HCT116 (cell line): ENCODE results near the gene SYCP2. TPM values are rescaled to one million over a fixed set of nuclear protein-coding genes. Genes with fewer than 3 reads are reported as not detected.

ENCODE experiments used
- ATAC-seq: fragments of 200-7000 bp; cut with Tn5 transposase; 2 replicates; pipeline ENCODE4 v1.9.1; 2020; ENCODE audit warnings: mild to moderate bottlenecking, moderate library complexity
- BruUV-seq: library from RNA; stranded (reverse); fragments of 400-500 nt; replicated peaks from 2 replicates; lab custom pipeline; 2021; lab: Mats Ljungman, UMichigan
- CTCF ChIA-PET: fragments of 300-600 bp; sonication (Branson Sonifier 250); formaldehyde crosslinking; loops from one replicate; lab custom pipeline; 2021; ENCODE audit warnings: antibody characterized with exemption; lab: Charles Lee
- POLR2A ChIA-PET: fragments of 300-600, 350-600 bp; sonication (Branson Sonifier 250); formaldehyde crosslinking; loops from one replicate; lab custom pipeline; 2021; ENCODE audit warnings: antibody characterized with exemption; lab: Charles Lee
- RAD21 ChIA-PET, 2 experiments: fragments of 300-600 bp; sonication (Branson Sonifier 250); formaldehyde crosslinking; loops; one replicate each; lab custom pipeline; 2023; ENCODE audit warnings: low total read pairs in 2 of 2; ENCODE audit not compliant: uncharacterized antibody in 2 of 2, unreplicated experiment in 2 of 2, low non-redundant PET in 1 of 2; lab: Charles Lee
- DNase-seq: peaks from one replicate; pipeline ENCODE4 v3.0.0-alpha.2; 2010; ENCODE audit warnings: low read depth, low spot score
- H2AFZ ChIP-seq: fragments of 200-600 bp; shearing (Covaris generic), sonication (generic); 2 replicates; pipeline ENCODE4 v1.6.1; 2017; ENCODE audit warnings: low read depth, mixed run types, mixed read lengths, antibody characterized with exemption, low read length; ENCODE audit not compliant: poor library complexity, severe bottlenecking
- H3K27ac ChIP-seq: 2 replicates; pipeline ENCODE4 v1.5.1; 2012; ENCODE audit warnings: low read depth, low read length
- H3K27me3 ChIP-seq: fragments of 200-600 bp; sonication (generic); 2 replicates; pipeline ENCODE4 v1.6.1; 2016; ENCODE audit warnings: mixed run types, low read length, mixed read lengths; ENCODE audit not compliant: insufficient read depth
- H3K36me3 ChIP-seq, 2 experiments: fragments of 200-500 bp in 1 of 2; fragments of 200-600 bp in 1 of 2; sonication (Bioruptor generic) in 1 of 2; sonication (generic) in 1 of 2; 2 replicates each; pipeline versions ENCODE4 v1.5.1 to v1.6.1; 2014 to 2016; ENCODE audit warnings: low read length in 2 of 2, inconsistent platforms in 1 of 2, mixed read lengths in 1 of 2, mixed run types in 1 of 2; ENCODE audit not compliant: insufficient read depth in 2 of 2, control insufficient read depth in 1 of 2
- H3K4me1 ChIP-seq, 2 experiments: fragments of 200-600 bp in 1 of 2; sonication (generic) in 1 of 2; 2 replicates each; pipeline versions ENCODE4 v1.5.1 to v1.6.1; 2012 to 2017; ENCODE audit warnings: low read length in 2 of 2, inconsistent platforms in 1 of 2, mild to moderate bottlenecking in 1 of 2, mixed read lengths in 1 of 2, mixed run types in 1 of 2, moderate library complexity in 1 of 2; ENCODE audit not compliant: insufficient read depth in 2 of 2, control insufficient read depth in 1 of 2
- H3K4me2 ChIP-seq: fragments of 200-600 bp; sonication (generic); 2 replicates; pipeline ENCODE4 v1.6.1; 2017; ENCODE audit warnings: mixed run types, low read length, mixed read lengths
- H3K4me3 ChIP-seq, 2 experiments: fragments of 200-600 bp in 1 of 2; sonication (generic) in 1 of 2; replicated peaks in 1 of 2; 2 replicates each; pipeline ENCODE4 v1.5.1; 2011 to 2016; ENCODE audit warnings: low read length in 2 of 2, control low read depth in 1 of 2, low read depth in 1 of 2, mild to moderate bottlenecking in 1 of 2, mixed read lengths in 1 of 2, mixed run types in 1 of 2
- H3K79me2 ChIP-seq: fragments of 200-600 bp; sonication (generic); 2 replicates; pipeline ENCODE4 v1.6.1; 2017; ENCODE audit warnings: mild to moderate bottlenecking, mixed run types, low read length, moderate library complexity, mixed read lengths; ENCODE audit not compliant: insufficient read depth
- H3K9ac ChIP-seq: fragments of 200-600 bp; sonication (generic); 2 replicates; pipeline ENCODE4 v1.6.1; 2016; ENCODE audit warnings: low read length, mixed read lengths
- H3K9me2 ChIP-seq: fragments of 200-600 bp; sonication (generic), shearing (Covaris generic); 2 replicates; pipeline ENCODE4 v1.6.1; 2017; ENCODE audit warnings: mixed run types, mild to moderate bottlenecking, moderate library complexity; ENCODE audit not compliant: insufficient read depth
- H3K9me3 ChIP-seq, 2 experiments: fragments of 200-500 bp in 1 of 2; fragments of 200-600 bp in 1 of 2; sonication (Bioruptor generic) in 1 of 2; sonication (generic) in 1 of 2; 2 replicates each; pipeline ENCODE4 v1.6.1; 2014 to 2017; ENCODE audit warnings: low read length in 2 of 2, mixed read lengths in 2 of 2, inconsistent platforms in 1 of 2, low read depth in 1 of 2, mild to moderate bottlenecking in 1 of 2, mixed run types in 1 of 2, moderate library complexity in 1 of 2; ENCODE audit not compliant: control insufficient read depth in 1 of 2, insufficient read depth in 1 of 2
- H4K20me1 ChIP-seq: fragments of 200-600 bp; sonication (generic), shearing (Covaris generic); 2 replicates; pipeline ENCODE4 v1.6.1; 2017; ENCODE audit warnings: mixed run types, mild to moderate bottlenecking, moderate library complexity; ENCODE audit not compliant: insufficient read depth
- EGR1 ChIP-seq: IDR thresholded peaks from 2 replicates; pipeline ENCODE4 v1.6.1; 2012; ENCODE audit warnings: low read depth
- RAD21 ChIP-seq: IDR thresholded peaks from 2 replicates; pipeline ENCODE4 v1.6.1; 2012; ENCODE audit warnings: low read depth, mild to moderate bottlenecking
- SRF ChIP-seq: IDR thresholded peaks from 2 replicates; pipeline ENCODE4 v1.6.1; 2012; ENCODE audit warnings: low read depth
- intact Hi-C: fragments of 100-400 bp; cut with micrococcal nuclease; formaldehyde crosslinking; loops from 2 replicates; pipeline ENCODE4 v1.10.0; 2022
- total RNA-seq: library from RNA; stranded (reverse); gene quantifications from one replicate; pipeline ENCODE4 v1.2.1, GENCODE V29; 2021; ENCODE audit not compliant: unreplicated experiment
- TF ChIP-seq, protein P1 (sequence below): IDR thresholded peaks from 2 replicates; pipeline ENCODE4 v1.6.1; 2012; ENCODE audit warnings: low read depth
- TF ChIP-seq, protein P2 (sequence below): IDR thresholded peaks from 2 replicates; pipeline ENCODE4 v1.6.1; 2012
- TF ChIP-seq, protein P3 (sequence below): IDR thresholded peaks from 2 replicates; pipeline ENCODE4 v1.6.1; 2011; ENCODE audit warnings: mild to moderate bottlenecking, low read length, moderate library complexity; ENCODE audit not compliant: insufficient replicate concordance; ENCODE audit errors: extremely low read depth

SYCP2 gene
- total RNA-seq, 1 experiment from 2014 or later = 0.59 TPM

DNA sequence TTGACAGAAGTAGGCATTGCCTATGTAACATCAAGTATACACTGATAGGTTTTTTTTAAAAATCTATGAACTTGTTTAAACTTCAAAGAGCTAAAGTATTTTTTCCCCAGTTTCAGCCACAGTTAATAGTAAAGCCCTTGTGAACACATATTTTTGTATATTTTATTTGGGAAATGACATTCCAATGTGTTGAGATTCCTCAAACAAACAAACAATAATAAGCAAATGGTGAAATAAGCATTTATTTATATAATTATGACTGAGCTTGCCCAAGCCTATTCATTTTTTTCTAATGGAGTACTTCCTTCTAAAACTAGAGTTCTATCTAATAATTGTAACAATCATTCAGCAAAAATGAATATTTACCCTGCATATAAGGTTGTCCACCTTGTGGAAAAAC is 12.5 kb downstream of the SYCP2 start:
- H3K4me2 ChIP-seq = no peak overlapping the region
- no peak overlapping the region for H3K4me3 ChIP-seq
- H3K27ac ChIP-seq = no peak overlapping the region
- no peaks in the 10 kb centered on the region for H4K20me1 ChIP-seq
- no peaks in the 10 kb centered on the region for H3K9me3 ChIP-seq
- POLR2A ChIA-PET = no interaction called here
- no peaks in the 10 kb centered on the region; a peak in 1 of 4 replicates for H3K4me1 ChIP-seq
- RAD21 ChIA-PET = no interaction called here
- no peak for ATAC-seq
- no peaks in the 10 kb centered on the region for H3K36me3 ChIP-seq
- CTCF ChIA-PET = interaction anchor here (0.7 to 0.9 kb wide), 2 partner anchors 13 to 71 kb away, joined by 4 to 5 read pairs; no protein-coding TSS in a partner anchor
- H2AFZ ChIP-seq = no peak overlapping the region
- no TSS peak for BruUV-seq
- H3K27me3 ChIP-seq = peaks cover 28% of the 10 kb centered on the region
- DNase-seq = no peak
- intact Hi-C loops = loop anchor here (5.0 kb wide), 1 partner anchor 59 kb away; no protein-coding TSS in a partner anchor
- no peaks in the 10 kb centered on the region for H3K9me2 ChIP-seq
- no peaks in the 10 kb centered on the region for H3K79me2 ChIP-seq
- TF ChIP-seq, protein P1, sequence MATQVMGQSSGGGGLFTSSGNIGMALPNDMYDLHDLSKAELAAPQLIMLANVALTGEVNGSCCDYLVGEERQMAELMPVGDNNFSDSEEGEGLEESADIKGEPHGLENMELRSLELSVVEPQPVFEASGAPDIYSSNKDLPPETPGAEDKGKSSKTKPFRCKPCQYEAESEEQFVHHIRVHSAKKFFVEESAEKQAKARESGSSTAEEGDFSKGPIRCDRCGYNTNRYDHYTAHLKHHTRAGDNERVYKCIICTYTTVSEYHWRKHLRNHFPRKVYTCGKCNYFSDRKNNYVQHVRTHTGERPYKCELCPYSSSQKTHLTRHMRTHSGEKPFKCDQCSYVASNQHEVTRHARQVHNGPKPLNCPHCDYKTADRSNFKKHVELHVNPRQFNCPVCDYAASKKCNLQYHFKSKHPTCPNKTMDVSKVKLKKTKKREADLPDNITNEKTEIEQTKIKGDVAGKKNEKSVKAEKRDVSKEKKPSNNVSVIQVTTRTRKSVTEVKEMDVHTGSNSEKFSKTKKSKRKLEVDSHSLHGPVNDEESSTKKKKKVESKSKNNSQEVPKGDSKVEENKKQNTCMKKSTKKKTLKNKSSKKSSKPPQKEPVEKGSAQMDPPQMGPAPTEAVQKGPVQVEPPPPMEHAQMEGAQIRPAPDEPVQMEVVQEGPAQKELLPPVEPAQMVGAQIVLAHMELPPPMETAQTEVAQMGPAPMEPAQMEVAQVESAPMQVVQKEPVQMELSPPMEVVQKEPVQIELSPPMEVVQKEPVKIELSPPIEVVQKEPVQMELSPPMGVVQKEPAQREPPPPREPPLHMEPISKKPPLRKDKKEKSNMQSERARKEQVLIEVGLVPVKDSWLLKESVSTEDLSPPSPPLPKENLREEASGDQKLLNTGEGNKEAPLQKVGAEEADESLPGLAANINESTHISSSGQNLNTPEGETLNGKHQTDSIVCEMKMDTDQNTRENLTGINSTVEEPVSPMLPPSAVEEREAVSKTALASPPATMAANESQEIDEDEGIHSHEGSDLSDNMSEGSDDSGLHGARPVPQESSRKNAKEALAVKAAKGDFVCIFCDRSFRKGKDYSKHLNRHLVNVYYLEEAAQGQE = no peak
- TF ChIP-seq RAD21 (no peak), EGR1 (no peak), SRF (no peak)
- TF ChIP-seq, protein P2, sequence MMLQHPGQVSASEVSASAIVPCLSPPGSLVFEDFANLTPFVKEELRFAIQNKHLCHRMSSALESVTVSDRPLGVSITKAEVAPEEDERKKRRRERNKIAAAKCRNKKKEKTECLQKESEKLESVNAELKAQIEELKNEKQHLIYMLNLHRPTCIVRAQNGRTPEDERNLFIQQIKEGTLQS = no peak
- TF ChIP-seq, protein P3, sequence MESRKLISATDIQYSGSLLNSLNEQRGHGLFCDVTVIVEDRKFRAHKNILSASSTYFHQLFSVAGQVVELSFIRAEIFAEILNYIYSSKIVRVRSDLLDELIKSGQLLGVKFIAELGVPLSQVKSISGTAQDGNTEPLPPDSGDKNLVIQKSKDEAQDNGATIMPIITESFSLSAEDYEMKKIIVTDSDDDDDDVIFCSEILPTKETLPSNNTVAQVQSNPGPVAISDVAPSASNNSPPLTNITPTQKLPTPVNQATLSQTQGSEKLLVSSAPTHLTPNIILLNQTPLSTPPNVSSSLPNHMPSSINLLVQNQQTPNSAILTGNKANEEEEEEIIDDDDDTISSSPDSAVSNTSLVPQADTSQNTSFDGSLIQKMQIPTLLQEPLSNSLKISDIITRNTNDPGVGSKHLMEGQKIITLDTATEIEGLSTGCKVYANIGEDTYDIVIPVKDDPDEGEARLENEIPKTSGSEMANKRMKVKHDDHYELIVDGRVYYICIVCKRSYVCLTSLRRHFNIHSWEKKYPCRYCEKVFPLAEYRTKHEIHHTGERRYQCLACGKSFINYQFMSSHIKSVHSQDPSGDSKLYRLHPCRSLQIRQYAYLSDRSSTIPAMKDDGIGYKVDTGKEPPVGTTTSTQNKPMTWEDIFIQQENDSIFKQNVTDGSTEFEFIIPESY = no peak
- no peak overlapping the region for H3K9ac ChIP-seq
